HepG2 (cell line): ENCODE measurements around the gene LGALS8. TPM values are rescaled to one million over a fixed set of nuclear protein-coding genes. Genes with fewer than 3 reads are reported as not detected.

Experiments used
- ATAC-seq: fragments of 200-7000 bp; cut with Tn5 transposase; 3 replicates; pipeline ENCODE4 v1.9.1; 2020; ENCODE audit warnings: mild to moderate bottlenecking, moderate library complexity
- BruUV-seq: library from RNA; stranded (reverse); fragments of 400-500 nt; replicated peaks from 2 replicates; lab custom pipeline; 2021; lab: Mats Ljungman, UMichigan
- CTCF ChIA-PET: fragments of 300-600 bp; formaldehyde crosslinking; extraction: SDS; loops from one replicate; lab custom pipeline; 2021; ENCODE audit warnings: low total read pairs, inconsistent platforms, low intra/inter-chr PET ratio; lab: Yijun Ruan, JAX
- POLR2A ChIA-PET: fragments of 350-600 bp; sonication (Branson Sonifier 250); formaldehyde crosslinking; loops from one replicate; lab custom pipeline; 2020; ENCODE audit warnings: antibody characterized with exemption, inconsistent platforms; lab: Yijun Ruan, JAX
- DNase-seq: peaks from one replicate; pipeline ENCODE4 v3.0.0-alpha.2; 2015; ENCODE audit warnings: low spot score
- FAIRE-seq: peaks from 3 replicates; lab custom pipeline; 2011; peaks lifted over from hg19 to GRCh38; lab: Jason Lieb, UNC
- H2AFZ ChIP-seq: one replicate; pipeline ENCODE4 v1.6.1; 2011; ENCODE audit warnings: low read length, inconsistent platforms
- H3K27ac ChIP-seq: fragments of 300-600 bp; 3 replicates; pipeline ENCODE4 v1.8.0; 2011; ENCODE audit warnings: mixed run types, mild to moderate bottlenecking, mixed read lengths, low read length, inconsistent platforms; ENCODE audit not compliant: insufficient read depth; ENCODE audit errors: extremely low read length
- H3K27me3 ChIP-seq, 2 experiments: fragments of 200-600 bp in 1 of 2; 2 replicates in 1 of 2; 3 replicates in 1 of 2; pipeline versions ENCODE4 v1.6.0 to v1.8.0; 2011; ENCODE audit warnings: low read length in 2 of 2, mild to moderate bottlenecking in 2 of 2, moderate library complexity in 2 of 2, inconsistent platforms in 1 of 2; ENCODE audit not compliant: insufficient read depth in 2 of 2, control insufficient read depth in 1 of 2
- H3K36me3 ChIP-seq, 2 experiments: fragments of 200-600 bp in 1 of 2; replicated peaks in 1 of 2; 2 replicates in 1 of 2; 3 replicates in 1 of 2; pipeline versions ENCODE4 v1.5.1 to v1.8.0; 2011; ENCODE audit warnings: low read length in 2 of 2, inconsistent platforms in 1 of 2; ENCODE audit not compliant: insufficient read depth in 2 of 2, control insufficient read depth in 1 of 2
- H3K4me1 ChIP-seq: 2 replicates; pipeline ENCODE4 v1.5.1; 2012; ENCODE audit warnings: low read length, inconsistent platforms; ENCODE audit not compliant: insufficient read depth
- H3K4me2 ChIP-seq: 2 replicates; pipeline ENCODE4 v1.6.0; 2011; ENCODE audit warnings: low read depth, low read length, inconsistent platforms
- H3K4me3 ChIP-seq, 3 experiments: fragments of 200-600 bp in 1 of 3; sonication (generic), shearing (Covaris generic) in 1 of 3; replicated peaks in 1 of 3; 2 replicates each; pipeline ENCODE4 v1.5.1; 2011 to 2016; ENCODE audit warnings: low read length in 3 of 3, inconsistent platforms in 2 of 3, low read depth in 2 of 3, mild to moderate bottlenecking in 2 of 3, control low read depth in 1 of 3, mixed read lengths in 1 of 3; ENCODE audit not compliant: insufficient read depth in 1 of 3
- H3K79me2 ChIP-seq: one replicate; pipeline ENCODE4 v1.6.1; 2011; ENCODE audit warnings: low read length, inconsistent platforms; ENCODE audit not compliant: insufficient read depth
- H3K9ac ChIP-seq: 2 replicates; pipeline ENCODE4 v1.6.0; 2011; ENCODE audit warnings: mild to moderate bottlenecking, low read depth, low read length, inconsistent platforms; ENCODE audit not compliant: insufficient read depth
- H3K9me3 ChIP-seq: 2 replicates; pipeline ENCODE4 v1.5.1; 2012; ENCODE audit warnings: mild to moderate bottlenecking, low read length
- H4K20me1 ChIP-seq: 2 replicates; pipeline ENCODE4 v1.6.0; 2011; ENCODE audit warnings: inconsistent platforms, mild to moderate bottlenecking, low read length, moderate library complexity; ENCODE audit not compliant: insufficient read depth
- ARHGAP35 ChIP-seq: sonication (generic); formaldehyde crosslinking; IDR thresholded peaks from 2 replicates; pipeline ENCODE4 v1.9.0; 2022; ENCODE audit warnings: mild to moderate bottlenecking, inconsistent platforms, moderate library complexity, missing genetic modification reagents, borderline replicate concordance
- CREM ChIP-seq, 2 experiments: sonication (generic) in 1 of 2; formaldehyde crosslinking in 1 of 2; IDR thresholded peaks; 2 replicates each; pipeline versions ENCODE4 v1.4.0 to v1.6.1; 2016 to 2020; ENCODE audit warnings: antibody characterized with exemption in 1 of 2, mild to moderate bottlenecking in 1 of 2, missing genetic modification reagents in 1 of 2
- GABPB1 ChIP-seq: IDR thresholded peaks from 2 replicates; pipeline ENCODE4 v1.6.1; 2016; ENCODE audit warnings: mild to moderate bottlenecking, missing genetic modification reagents, moderate library complexity, missing compliant biosample characterization
- MEIS2 ChIP-seq: sonication (generic); formaldehyde crosslinking; IDR thresholded peaks from 2 replicates; pipeline ENCODE4 v1.9.0; 2021; ENCODE audit warnings: mild to moderate bottlenecking, missing genetic modification reagents
- PHF21A ChIP-seq: sonication (generic); formaldehyde crosslinking; IDR thresholded peaks from 2 replicates; pipeline ENCODE4 v1.5.0; 2020; ENCODE audit warnings: mild to moderate bottlenecking, missing genetic modification reagents
- PRMT3 ChIP-seq: sonication (generic); formaldehyde crosslinking; IDR thresholded peaks from 2 replicates; pipeline ENCODE4 v1.8.1; 2022; ENCODE audit warnings: low read depth, mild to moderate bottlenecking, moderate library complexity, missing genetic modification reagents, borderline replicate concordance
- RARA ChIP-seq: IDR thresholded peaks from 2 replicates; pipeline ENCODE4 v1.6.1; 2016; ENCODE audit warnings: missing genetic modification reagents, missing compliant biosample characterization
- RBAK ChIP-seq: sonication (generic); formaldehyde crosslinking; IDR thresholded peaks from 2 replicates; pipeline ENCODE4 v1.5.1; 2020; ENCODE audit warnings: mild to moderate bottlenecking, missing genetic modification reagents
- SMC3 ChIP-seq: IDR thresholded peaks from 2 replicates; pipeline ENCODE4 v1.6.1; 2011; ENCODE audit warnings: low read length, improper control_type of control experiment
- SOX5 ChIP-seq: IDR thresholded peaks from 2 replicates; pipeline ENCODE4 v1.6.1; 2016; ENCODE audit warnings: borderline replicate concordance
- THYN1 ChIP-seq: sonication (generic); formaldehyde crosslinking; IDR thresholded peaks from 2 replicates; pipeline ENCODE4 v1.8.1; 2023; ENCODE audit warnings: low read depth, mild to moderate bottlenecking, moderate library complexity, missing genetic modification reagents, borderline replicate concordance
- XBP1 ChIP-seq: sonication (generic); formaldehyde crosslinking; IDR thresholded peaks from 2 replicates; pipeline ENCODE4 v1.5.0; 2020; ENCODE audit warnings: missing genetic modification reagents
- ZNF816 ChIP-seq: sonication (generic); formaldehyde crosslinking; IDR thresholded peaks from 2 replicates; pipeline ENCODE4 v1.8.0; 2022; ENCODE audit warnings: missing genetic modification reagents, mild to moderate bottlenecking, borderline replicate concordance
- WGBS: methylation state at CpG from one replicate; pipeline ENCODE4 v1.1.6; 2017; ENCODE audit warnings: low lambda C conversion rate; 5-methylcytosine and 5-hydroxymethylcytosine counted together
- in situ Hi-C: cut with HindIII; loops from 2 replicates; pipeline ENCODE4 v1.10.0; 2017; ENCODE audit warnings: low pct_unique_long_range_greater_than_20kb; ENCODE audit not compliant: extremely low pct_ligation_motif_present
- intact Hi-C: fragments of 100-400 bp; cut with micrococcal nuclease; formaldehyde crosslinking; loops from one replicate; pipeline ENCODE4 v1.10.0; 2022; ENCODE audit not compliant: unreplicated experiment
- polyA plus RNA-seq, 8 experiments: library from polyadenylated mRNA; depleted of rRNA in 3 of 8; stranded (reverse) in 7 of 8; unstranded in 1 of 8; fragments of >200 nt; fragmentation: Illumina TruSeq in 4 of 8; extraction: Trizol in 4 of 8; gene quantifications; 2 replicates each; pipeline versions ENCODE4 v1.2.1 to v1.2.3, GENCODE V29; 2011 to 2016; ENCODE audit warnings: low read depth in 4 of 8, missing spikeins in 1 of 8, mixed read lengths in 1 of 8; ENCODE audit not compliant: insufficient read depth in 1 of 8
- total RNA-seq, 5 experiments: library from RNA; depleted of rRNA; stranded (reverse); fragments of >200 nt; fragmentation: Illumina TruSeq; extraction: Trizol; gene quantifications; 2 replicates each; pipeline ENCODE4 v1.2.3, GENCODE V29; 2016; ENCODE audit warnings: low read depth in 1 of 5
- TF ChIP-seq, protein P1 (sequence below): sonication (generic); formaldehyde crosslinking; IDR thresholded peaks from 2 replicates; pipeline ENCODE4 v1.5.0; 2020; ENCODE audit warnings: mild to moderate bottlenecking, missing genetic modification reagents
- TF ChIP-seq, protein P2 (sequence below): sonication (generic); formaldehyde crosslinking; IDR thresholded peaks from 2 replicates; pipeline ENCODE4 v1.5.0; 2020; ENCODE audit warnings: mild to moderate bottlenecking, missing genetic modification reagents

The LGALS8 gene
- total and polyA plus RNA-seq, 2 of the 13 experiments (the other 11 are each of a cell fraction or from before 2014, with no cell fraction given), result 29.3 to 185 TPM

DNA sequence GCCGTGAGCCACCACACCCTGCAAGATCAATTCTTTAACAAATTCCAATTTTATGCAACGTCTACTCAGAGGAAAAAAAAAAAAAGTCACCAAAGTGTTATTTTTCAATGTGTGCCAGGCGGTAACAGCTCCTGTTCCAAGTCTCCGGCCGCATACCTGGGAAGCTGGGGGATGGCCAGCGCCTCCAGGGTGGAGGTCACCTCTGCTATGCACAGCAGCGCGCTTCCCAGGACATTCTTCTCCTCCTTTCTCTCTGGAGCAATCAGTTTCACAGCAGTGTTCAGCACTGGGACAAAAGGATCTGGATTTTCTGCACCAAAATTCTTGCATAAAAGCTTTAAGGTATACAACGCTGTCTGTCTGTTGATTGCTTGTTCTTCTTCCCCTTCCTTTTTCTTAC is 34.3 kb downstream of the LGALS8 start:
- H3K79me2 ChIP-seq, result no peaks in the 10 kb centered on the region
- H2AFZ ChIP-seq, result no peak overlapping the region
- H3K4me3 ChIP-seq, result no peak overlapping the region
- intact Hi-C loops, result no loop called here
- FAIRE-seq, result no peak
- no peak overlapping the region for H3K9ac ChIP-seq
- no peak for DNase-seq
- no peaks in the 10 kb centered on the region for H3K9me3 ChIP-seq
- CTCF ChIA-PET, result no interaction called here
- no peak overlapping the region for H3K27ac ChIP-seq
- in situ Hi-C loops, result no loop called here
- H4K20me1 ChIP-seq, result no peaks in the 10 kb centered on the region
- H3K27me3 ChIP-seq, result no peaks in the 10 kb centered on the region
- 97% methylated on average over 9 of the region's 9 CpGs for WGBS
- no TSS peak for BruUV-seq
- peaks cover 24 to 71% of the 10 kb centered on the region in 2 experiments for H3K36me3 ChIP-seq
- no peak for ATAC-seq
- TF ChIP-seq RARA (CRISPR knock-in tag), result no peak
- TF ChIP-seq, protein P1, sequence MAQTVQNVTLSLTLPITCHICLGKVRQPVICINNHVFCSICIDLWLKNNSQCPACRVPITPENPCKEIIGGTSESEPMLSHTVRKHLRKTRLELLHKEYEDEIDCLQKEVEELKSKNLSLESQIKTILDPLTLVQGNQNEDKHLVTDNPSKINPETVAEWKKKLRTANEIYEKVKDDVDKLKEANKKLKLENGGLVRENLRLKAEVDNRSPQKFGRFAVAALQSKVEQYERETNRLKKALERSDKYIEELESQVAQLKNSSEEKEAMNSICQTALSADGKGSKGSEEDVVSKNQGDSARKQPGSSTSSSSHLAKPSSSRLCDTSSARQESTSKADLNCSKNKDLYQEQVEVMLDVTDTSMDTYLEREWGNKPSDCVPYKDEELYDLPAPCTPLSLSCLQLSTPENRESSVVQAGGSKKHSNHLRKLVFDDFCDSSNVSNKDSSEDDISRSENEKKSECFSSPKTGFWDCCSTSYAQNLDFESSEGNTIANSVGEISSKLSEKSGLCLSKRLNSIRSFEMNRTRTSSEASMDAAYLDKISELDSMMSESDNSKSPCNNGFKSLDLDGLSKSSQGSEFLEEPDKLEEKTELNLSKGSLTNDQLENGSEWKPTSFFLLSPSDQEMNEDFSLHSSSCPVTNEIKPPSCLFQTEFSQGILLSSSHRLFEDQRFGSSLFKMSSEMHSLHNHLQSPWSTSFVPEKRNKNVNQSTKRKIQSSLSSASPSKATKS, result no peak
- no peak for TF ChIP-seq ARHGAP35 (CRISPR knock-in tag)
- no peak for TF ChIP-seq RBAK
- no peak for TF ChIP-seq CREM (IDR thresholded peaks at IDR 0.05)
- no peak for TF ChIP-seq CREM (CRISPR knock-in tag; IDR thresholded peaks at IDR 0.05)
- no peak for TF ChIP-seq XBP1
- no peak for TF ChIP-seq ZNF816
- TF ChIP-seq, protein P2, sequence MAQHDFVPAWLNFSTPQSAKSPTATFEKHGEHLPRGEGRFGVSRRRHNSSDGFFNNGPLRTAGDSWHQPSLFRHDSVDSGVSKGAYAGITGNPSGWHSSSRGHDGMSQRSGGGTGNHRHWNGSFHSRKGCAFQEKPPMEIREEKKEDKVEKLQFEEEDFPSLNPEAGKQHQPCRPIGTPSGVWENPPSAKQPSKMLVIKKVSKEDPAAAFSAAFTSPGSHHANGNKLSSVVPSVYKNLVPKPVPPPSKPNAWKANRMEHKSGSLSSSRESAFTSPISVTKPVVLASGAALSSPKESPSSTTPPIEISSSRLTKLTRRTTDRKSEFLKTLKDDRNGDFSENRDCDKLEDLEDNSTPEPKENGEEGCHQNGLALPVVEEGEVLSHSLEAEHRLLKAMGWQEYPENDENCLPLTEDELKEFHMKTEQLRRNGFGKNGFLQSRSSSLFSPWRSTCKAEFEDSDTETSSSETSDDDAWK (CRISPR knock-in tag), result no peak
- no peak for TF ChIP-seq SMC3
- TF ChIP-seq GABPB1 (CRISPR knock-in tag), result no peak
- TF ChIP-seq PHF21A (CRISPR knock-in tag), result no peak
- TF ChIP-seq SOX5 (CRISPR knock-in tag), result no peak
- no peak for TF ChIP-seq MEIS2
- TF ChIP-seq THYN1 (CRISPR knock-in tag), result no peak
- no peak for TF ChIP-seq PRMT3 (CRISPR knock-in tag)
- POLR2A ChIA-PET, result no interaction called here
- no peak overlapping the region for H3K4me2 ChIP-seq
- no peaks in the 10 kb centered on the region for H3K4me1 ChIP-seq
